ENCODE results near the gene PRR13. TPM values are rescaled to one million over a fixed set of nuclear protein-coding genes. Genes with fewer than 3 reads are reported as not detected.
"Not testable (repeated sequence)": the region's sequence is repeated elsewhere in the genome, so short reads cannot be mapped to it uniquely, and the experiment has no call there.

PRR13 gene
- total RNA-seq, 1 experiment from 2014 or later: 216 TPM

DNA sequence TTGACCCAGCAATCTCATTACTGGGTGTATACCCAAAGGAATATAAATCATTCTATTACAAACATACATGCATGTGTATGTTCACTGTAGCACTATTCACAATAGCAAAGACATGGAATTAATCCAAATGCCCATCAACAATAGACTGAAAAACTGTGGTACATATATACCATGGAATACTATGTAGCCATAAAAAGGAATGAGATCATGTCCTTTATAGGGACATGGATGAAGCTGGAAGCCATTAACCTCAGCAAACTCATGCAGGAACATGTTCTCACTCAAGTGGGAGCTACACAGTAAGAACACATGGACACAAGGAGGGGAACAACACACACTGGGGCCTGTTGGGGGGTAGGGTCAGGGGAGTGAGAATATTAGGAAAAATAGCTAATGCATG is 2.0 kb upstream of the PRR13 start:
- DNase-seq (ENCODE audit: low read depth, low spot score); H3K36me3 ChIP-seq (ENCODE audit: control insufficient read depth in 1 of 2, insufficient read depth in 2 of 2, low read length in 2 of 2); intact Hi-C loops (cut with micrococcal nuclease); POLR2A ChIA-PET; H3K4me3 ChIP-seq (replicated peaks in 1 of 2; ENCODE audit: low read depth in 1 of 2, low read length in 2 of 2); H4K20me1 ChIP-seq (ENCODE audit: insufficient read depth); H3K27ac ChIP-seq (ENCODE audit: low read depth, low read length); ATAC-seq; H3K4me2 ChIP-seq (ENCODE audit: low read length); H3K9ac ChIP-seq (ENCODE audit: low read length); RAD21 ChIA-PET (ENCODE audit: low non-redundant PET in 1 of 2, low total read pairs in 2 of 2, uncharacterized antibody in 2 of 2, unreplicated experiment in 2 of 2); BruUV-seq (replicated peaks); H3K9me3 ChIP-seq (ENCODE audit: control insufficient read depth in 1 of 2, insufficient read depth in 1 of 2, low read depth in 1 of 2, low read length in 2 of 2); H3K9me2 ChIP-seq (ENCODE audit: insufficient read depth); H3K27me3 ChIP-seq (ENCODE audit: insufficient read depth, low read length); H2AFZ ChIP-seq (ENCODE audit: low read depth, low read length, poor library complexity, severe bottlenecking): not testable (repeated sequence)
- peaks cover 12 to 31% of the 10 kb centered on the region in 2 experiments; a peak in 3 of 4 replicates for H3K4me1 ChIP-seq (ENCODE audit: control insufficient read depth in 1 of 2, insufficient read depth in 2 of 2, low read length in 2 of 2)
- CTCF ChIA-PET: interaction anchor here (1.1 kb wide), 1 partner anchor 18 kb away, joined by 3 read pairs; no protein-coding TSS in a partner anchor
- H3K79me2 ChIP-seq (ENCODE audit: insufficient read depth, low read length): peaks cover 27% of the 10 kb centered on the region

DNA sequence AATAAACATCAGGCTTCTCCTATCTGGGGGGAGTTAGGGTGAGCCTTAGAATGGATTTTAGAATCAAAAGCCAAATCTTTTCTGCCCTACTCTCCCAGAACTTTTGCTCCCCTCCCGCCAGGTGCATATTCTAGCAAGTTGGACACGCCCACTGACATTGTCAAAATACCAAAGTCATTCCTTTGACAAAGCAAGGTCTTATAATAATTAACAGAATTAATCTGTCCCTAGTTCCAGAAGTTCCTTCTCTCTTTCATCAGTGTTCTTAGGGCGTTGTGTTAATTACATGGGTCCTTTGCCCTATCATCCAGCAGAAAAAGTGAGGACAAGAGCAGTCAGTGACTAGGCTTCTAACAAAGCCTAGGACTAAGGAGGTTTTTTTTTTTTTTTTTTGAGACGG is 2.4 kb downstream of the PRR13 start:
- Histone ChIP-seq H3K27me3 (ENCODE audit: insufficient read depth, low read length) (no peaks in the 10 kb centered on the region), H3K9me3 (ENCODE audit: control insufficient read depth in 1 of 2, insufficient read depth in 1 of 2, low read depth in 1 of 2, low read length in 2 of 2) (no peaks in the 10 kb centered on the region), H3K36me3 (ENCODE audit: control insufficient read depth in 1 of 2, insufficient read depth in 2 of 2, low read length in 2 of 2) (peaks cover 21 to 28% of the 10 kb centered on the region in 2 experiments), H3K9ac (ENCODE audit: low read length) (no peak overlapping the region), H4K20me1 (ENCODE audit: insufficient read depth) (0 out of 2 replicates have a peak, but pooled peaks cover 3% of the 10 kb centered on the region), H3K4me2 (ENCODE audit: low read length) (no peak overlapping the region), H2AFZ (ENCODE audit: low read depth, low read length, poor library complexity, severe bottlenecking) (no peak overlapping the region), H3K79me2 (ENCODE audit: insufficient read depth, low read length) (peaks cover 46% of the 10 kb centered on the region), H3K27ac (ENCODE audit: low read depth, low read length) (no peak overlapping the region), H3K9me2 (ENCODE audit: insufficient read depth) (no peaks in the 10 kb centered on the region), H3K4me1 (ENCODE audit: control insufficient read depth in 1 of 2, insufficient read depth in 2 of 2, low read length in 2 of 2) (peaks cover 3 to 22% of the 10 kb centered on the region in 2 experiments; a peak in 3 of 4 replicates), H3K4me3 (replicated peaks in 1 of 2; ENCODE audit: low read depth in 1 of 2, low read length in 2 of 2) (no peak overlapping the region)
- DNase-seq (ENCODE audit: low read depth, low spot score) (no peak), ATAC-seq (no peak)
- ChIA-PET CTCF (no interaction called here), RAD21 (ENCODE audit: low non-redundant PET in 1 of 2, low total read pairs in 2 of 2, uncharacterized antibody in 2 of 2, unreplicated experiment in 2 of 2) (no interaction called here), POLR2A (no interaction called here)
- intact Hi-C loops (cut with micrococcal nuclease): no loop called here
- BruUV-seq (replicated peaks): no TSS peak
- no peak for TF ChIP-seq ZBTB33 (IDR thresholded peaks at IDR 0.05; ENCODE audit: extremely low read depth, insufficient replicate concordance, low read length)
- TF ChIP-seq RAD21 (IDR thresholded peaks at IDR 0.05; ENCODE audit: low read depth): no peak
- TF ChIP-seq EGR1 (IDR thresholded peaks at IDR 0.05; ENCODE audit: low read depth): no peak
- TF ChIP-seq EZH2 (IDR thresholded peaks at IDR 0.05): no peak
- TF ChIP-seq SP1 (IDR thresholded peaks at IDR 0.05; ENCODE audit: low read depth): no peak
- no peak for TF ChIP-seq TCF7L2 (IDR thresholded peaks at IDR 0.05; ENCODE audit: borderline replicate concordance, extremely low read depth, insufficient read depth, insufficient read length)
- TF ChIP-seq REST (IDR thresholded peaks at IDR 0.05; ENCODE audit: low read depth): no peak
- no peak for TF ChIP-seq SIN3A (IDR thresholded peaks at IDR 0.05; ENCODE audit: low read depth)
- no peak for TF ChIP-seq ZFX (IDR thresholded peaks at IDR 0.05)
- TF ChIP-seq, protein P1, sequence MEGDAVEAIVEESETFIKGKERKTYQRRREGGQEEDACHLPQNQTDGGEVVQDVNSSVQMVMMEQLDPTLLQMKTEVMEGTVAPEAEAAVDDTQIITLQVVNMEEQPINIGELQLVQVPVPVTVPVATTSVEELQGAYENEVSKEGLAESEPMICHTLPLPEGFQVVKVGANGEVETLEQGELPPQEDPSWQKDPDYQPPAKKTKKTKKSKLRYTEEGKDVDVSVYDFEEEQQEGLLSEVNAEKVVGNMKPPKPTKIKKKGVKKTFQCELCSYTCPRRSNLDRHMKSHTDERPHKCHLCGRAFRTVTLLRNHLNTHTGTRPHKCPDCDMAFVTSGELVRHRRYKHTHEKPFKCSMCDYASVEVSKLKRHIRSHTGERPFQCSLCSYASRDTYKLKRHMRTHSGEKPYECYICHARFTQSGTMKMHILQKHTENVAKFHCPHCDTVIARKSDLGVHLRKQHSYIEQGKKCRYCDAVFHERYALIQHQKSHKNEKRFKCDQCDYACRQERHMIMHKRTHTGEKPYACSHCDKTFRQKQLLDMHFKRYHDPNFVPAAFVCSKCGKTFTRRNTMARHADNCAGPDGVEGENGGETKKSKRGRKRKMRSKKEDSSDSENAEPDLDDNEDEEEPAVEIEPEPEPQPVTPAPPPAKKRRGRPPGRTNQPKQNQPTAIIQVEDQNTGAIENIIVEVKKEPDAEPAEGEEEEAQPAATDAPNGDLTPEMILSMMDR (IDR thresholded peaks at IDR 0.05 in 2 of 3, conservative IDR thresholded peaks at IDR 0.05 in 1 of 3; ENCODE audit: borderline replicate concordance in 1 of 3, insufficient read depth in 1 of 3, low read depth in 2 of 3, low read length in 2 of 3): no peak
- no peak for TF ChIP-seq EZH2phosphoT487 (IDR thresholded peaks at IDR 0.05; ENCODE audit: borderline replicate concordance)
- TF ChIP-seq, protein P2, sequence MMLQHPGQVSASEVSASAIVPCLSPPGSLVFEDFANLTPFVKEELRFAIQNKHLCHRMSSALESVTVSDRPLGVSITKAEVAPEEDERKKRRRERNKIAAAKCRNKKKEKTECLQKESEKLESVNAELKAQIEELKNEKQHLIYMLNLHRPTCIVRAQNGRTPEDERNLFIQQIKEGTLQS (IDR thresholded peaks at IDR 0.05): no peak
- no peak for TF ChIP-seq POLR2A (IDR thresholded peaks at IDR 0.05; ENCODE audit: borderline replicate concordance, extremely low read depth, insufficient read depth, insufficient read length)

All from HCT116 (cell line).